ENCODE data around the gene DDX4.

DDX4 gene

GRCh38 chr5:55701462-55702103, 36.3 kb upstream of the DDX4 start:
- Histone ChIP-seq H3K4me1 (ENCODE audit: control insufficient read depth in 2 of 2, insufficient read depth in 1 of 2, low read depth in 1 of 2, low read length in 2 of 2) (no peaks in the 10 kb centered on the region), H3K23ac (ENCODE audit: low read depth, low read length, poor library complexity) (no peak overlapping the region), H2AK5ac (ENCODE audit: low read depth, low read length) (no peak overlapping the region), H3K9ac (ENCODE audit: low read depth, low read length, poor library complexity) (no peak overlapping the region), H4K8ac (ENCODE audit: low read depth, low read length) (no peak overlapping the region), H3K4ac (ENCODE audit: low read length) (no peak overlapping the region), H2BK120ac (ENCODE audit: low read depth, low read length) (no peak overlapping the region), H3K27ac (replicated peaks; ENCODE audit: low read length) (no peak overlapping the region), H3K14ac (ENCODE audit: low read length) (no peak overlapping the region), H3K4me2 (ENCODE audit: insufficient read depth, low read length, poor library complexity, severe bottlenecking) (no peak overlapping the region), H2BK12ac (ENCODE audit: low read length) (no peak overlapping the region), H3K36me3 (replicated peaks in 1 of 2; ENCODE audit: control insufficient read depth in 2 of 2, insufficient read depth in 2 of 2, low read length in 2 of 2) (peaks cover 2 to 19% of the 10 kb centered on the region in 2 donors), H4K91ac (ENCODE audit: low read depth, low read length, poor library complexity) (no peak overlapping the region), H3K79me1 (ENCODE audit: low read depth, low read length) (no peaks in the 10 kb centered on the region), H3K18ac (ENCODE audit: low read length) (no peak overlapping the region), H2BK15ac (ENCODE audit: low read length) (no peak overlapping the region), H2AFZ (ENCODE audit: low read length) (no peak overlapping the region), H2BK5ac (ENCODE audit: low read length) (no peak overlapping the region), H3K4me3 (ENCODE audit: low read length in 2 of 2) (no peak overlapping the region), H3K27me3 (ENCODE audit: control insufficient read depth in 3 of 3, insufficient read depth in 3 of 3, low read depth in 1 of 3, low read length in 3 of 3) (no peaks in the 10 kb centered on the region), H3K9me3 (replicated peaks in 1 of 2; ENCODE audit: control insufficient read depth in 2 of 2, insufficient read depth in 1 of 2, low read depth in 1 of 2, low read length in 2 of 2) (peaks cover 0 to 9% of the 10 kb centered on the region in 2 donors)
- no CpG with 5 or more reads among the region's 3 CpGs for WGBS, 2 donors (ENCODE audit: extremely low coverage in 2 of 2, insufficient read length in 2 of 2, insufficient replicate concordance in 1 of 2)
- no peak for DNase-seq (ENCODE audit: low spot score)

GRCh38 chr5:55702598-55703345, 35.1 kb upstream of the DDX4 start:
- H3K18ac ChIP-seq (ENCODE audit: low read length): no peak overlapping the region
- WGBS, 2 donors (ENCODE audit: extremely low coverage in 2 of 2, insufficient read length in 2 of 2, insufficient replicate concordance in 1 of 2): no CpG with 5 or more reads among the region's 1 CpG
- no peak overlapping the region for H3K4me3 ChIP-seq (ENCODE audit: low read length in 2 of 2)
- peaks cover 2 to 13% of the 10 kb centered on the region in 2 donors for H3K36me3 ChIP-seq (replicated peaks in 1 of 2; ENCODE audit: control insufficient read depth in 2 of 2, insufficient read depth in 2 of 2, low read length in 2 of 2)
- no peaks in the 10 kb centered on the region for H3K27me3 ChIP-seq (ENCODE audit: control insufficient read depth in 3 of 3, insufficient read depth in 3 of 3, low read depth in 1 of 3, low read length in 3 of 3)
- peaks cover 0 to 1% of the 10 kb centered on the region in 2 donors for H3K9me3 ChIP-seq (replicated peaks in 1 of 2; ENCODE audit: control insufficient read depth in 2 of 2, insufficient read depth in 1 of 2, low read depth in 1 of 2, low read length in 2 of 2)
- no peak overlapping the region for H3K27ac ChIP-seq (replicated peaks; ENCODE audit: low read length)
- H2BK120ac ChIP-seq (ENCODE audit: low read depth, low read length): no peak overlapping the region
- no peak overlapping the region for H2AK5ac ChIP-seq (ENCODE audit: low read depth, low read length)
- H3K4me1 ChIP-seq (ENCODE audit: control insufficient read depth in 2 of 2, insufficient read depth in 1 of 2, low read depth in 1 of 2, low read length in 2 of 2): no peaks in the 10 kb centered on the region
- DNase-seq (ENCODE audit: low spot score): no peak
- no peak overlapping the region for H4K91ac ChIP-seq (ENCODE audit: low read depth, low read length, poor library complexity)
- no peaks in the 10 kb centered on the region for H3K79me1 ChIP-seq (ENCODE audit: low read depth, low read length)
- H2BK12ac ChIP-seq (ENCODE audit: low read length): no peak overlapping the region
- H3K4me2 ChIP-seq (ENCODE audit: insufficient read depth, low read length, poor library complexity, severe bottlenecking): no peak overlapping the region
- no peak overlapping the region for H2BK15ac ChIP-seq (ENCODE audit: low read length)
- no peak overlapping the region for H4K8ac ChIP-seq (ENCODE audit: low read depth, low read length)
- no peak overlapping the region for H3K14ac ChIP-seq (ENCODE audit: low read length)
- no peak overlapping the region for H3K9ac ChIP-seq (ENCODE audit: low read depth, low read length, poor library complexity)
- no peak overlapping the region for H2BK5ac ChIP-seq (ENCODE audit: low read length)
- no peak overlapping the region for H3K4ac ChIP-seq (ENCODE audit: low read length)
- no peak overlapping the region for H2AFZ ChIP-seq (ENCODE audit: low read length)
- no peak overlapping the region for H3K23ac ChIP-seq (ENCODE audit: low read depth, low read length, poor library complexity)

- Histone ChIP-seq H3K27me3 (ENCODE audit: control insufficient read depth in 3 of 3, insufficient read depth in 3 of 3, low read depth in 1 of 3, low read length in 3 of 3) (no peaks in the 10 kb centered on the region), H3K4me2 (ENCODE audit: insufficient read depth, low read length, poor library complexity, severe bottlenecking) (no peak overlapping the region), H3K9ac (ENCODE audit: low read depth, low read length, poor library complexity) (no peak overlapping the region)
Measured at GRCh38 chr5:55706230-55706629, 31.6 kb upstream of the DDX4 start.

GRCh38 chr5:55708732-55709131, 29.1 kb upstream of the DDX4 start:
- Histone ChIP-seq H3K4ac (ENCODE audit: low read length) (no peak overlapping the region), H3K9ac (ENCODE audit: low read depth, low read length, poor library complexity) (no peak overlapping the region), H3K4me3 (ENCODE audit: low read length in 2 of 2) (no peak overlapping the region), H3K14ac (ENCODE audit: low read length) (no peak overlapping the region), H2BK15ac (ENCODE audit: low read length) (no peak overlapping the region), H3K27me3 (ENCODE audit: control insufficient read depth in 3 of 3, insufficient read depth in 3 of 3, low read depth in 1 of 3, low read length in 3 of 3) (no peaks in the 10 kb centered on the region), H3K27ac (replicated peaks; ENCODE audit: low read length) (no peak overlapping the region), H2AFZ (ENCODE audit: low read length) (no peak overlapping the region), H2BK12ac (ENCODE audit: low read length) (no peak overlapping the region), H4K8ac (ENCODE audit: low read depth, low read length) (no peak overlapping the region), H3K4me2 (ENCODE audit: insufficient read depth, low read length, poor library complexity, severe bottlenecking) (no peak overlapping the region), H3K23ac (ENCODE audit: low read depth, low read length, poor library complexity) (no peak overlapping the region), H3K9me3 (replicated peaks in 1 of 2; ENCODE audit: control insufficient read depth in 2 of 2, insufficient read depth in 1 of 2, low read depth in 1 of 2, low read length in 2 of 2) (no peaks in the 10 kb centered on the region), H3K4me1 (ENCODE audit: control insufficient read depth in 2 of 2, insufficient read depth in 1 of 2, low read depth in 1 of 2, low read length in 2 of 2) (peaks cover 0 to 5% of the 10 kb centered on the region in 2 donors), H4K91ac (ENCODE audit: low read depth, low read length, poor library complexity) (no peak overlapping the region), H2BK120ac (ENCODE audit: low read depth, low read length) (no peak overlapping the region), H3K36me3 (replicated peaks in 1 of 2; ENCODE audit: control insufficient read depth in 2 of 2, insufficient read depth in 2 of 2, low read length in 2 of 2) (peaks cover 2 to 11% of the 10 kb centered on the region in 2 donors), H2BK5ac (ENCODE audit: low read length) (no peak overlapping the region), H3K18ac (ENCODE audit: low read length) (no peak overlapping the region), H2AK5ac (ENCODE audit: low read depth, low read length) (no peak overlapping the region), H3K79me1 (ENCODE audit: low read depth, low read length) (no peaks in the 10 kb centered on the region)
- DNase-seq (ENCODE audit: low spot score): no peak

More at GRCh38 chr5:55706230-55706629, 31.6 kb upstream of the DDX4 start:
- H3K18ac ChIP-seq (ENCODE audit: low read length): no peak overlapping the region
- H2BK5ac ChIP-seq (ENCODE audit: low read length): no peak overlapping the region
- no peak overlapping the region for H2BK12ac ChIP-seq (ENCODE audit: low read length)
- H4K8ac ChIP-seq (ENCODE audit: low read depth, low read length): no peak overlapping the region
- no peak overlapping the region for H2BK120ac ChIP-seq (ENCODE audit: low read depth, low read length)
- H2BK15ac ChIP-seq (ENCODE audit: low read length): no peak overlapping the region
- no peaks in the 10 kb centered on the region for H3K9me3 ChIP-seq (replicated peaks in 1 of 2; ENCODE audit: control insufficient read depth in 2 of 2, insufficient read depth in 1 of 2, low read depth in 1 of 2, low read length in 2 of 2)
- H2AFZ ChIP-seq (ENCODE audit: low read length): no peak overlapping the region
- H3K23ac ChIP-seq (ENCODE audit: low read depth, low read length, poor library complexity): no peak overlapping the region
- no peak overlapping the region for H3K4ac ChIP-seq (ENCODE audit: low read length)
- no peaks in the 10 kb centered on the region for H3K79me1 ChIP-seq (ENCODE audit: low read depth, low read length)
- no peak overlapping the region for H3K27ac ChIP-seq (replicated peaks; ENCODE audit: low read length)
- H2AK5ac ChIP-seq (ENCODE audit: low read depth, low read length): no peak overlapping the region
- H3K36me3 ChIP-seq (replicated peaks in 1 of 2; ENCODE audit: control insufficient read depth in 2 of 2, insufficient read depth in 2 of 2, low read length in 2 of 2): peaks cover 2 to 19% of the 10 kb centered on the region in 2 donors
- no peak overlapping the region for H3K14ac ChIP-seq (ENCODE audit: low read length)
- DNase-seq (ENCODE audit: low spot score): no peak
- peaks cover 0 to under 1% of the 10 kb centered on the region in 2 donors for H3K4me1 ChIP-seq (ENCODE audit: control insufficient read depth in 2 of 2, insufficient read depth in 1 of 2, low read depth in 1 of 2, low read length in 2 of 2)
- no peak overlapping the region for H3K4me3 ChIP-seq (ENCODE audit: low read length in 2 of 2)
- H4K91ac ChIP-seq (ENCODE audit: low read depth, low read length, poor library complexity): no peak overlapping the region

Data from neuronal stem cell (in vitro differentiated cells).